HEK293T (cell line): ENCODE measurements around the gene GOLT1A.

Source experiments
- CTCF ChIA-PET: fragments of 350-600 bp; formaldehyde crosslinking; extraction: SDS; loops from one replicate; lab custom pipeline; 2021; ENCODE audit warnings: antibody characterized with exemption, inconsistent platforms; lab: Yijun Ruan, JAX
- POLR2A ChIA-PET: fragments of 350-600 bp; formaldehyde crosslinking; extraction: SDS; loops from one replicate; lab custom pipeline; 2020; ENCODE audit warnings: antibody characterized with exemption, inconsistent platforms; lab: Yijun Ruan, JAX
- DNase-seq: peaks from one replicate; pipeline ENCODE4 v3.0.0; 2012; ENCODE audit warnings: mixed read lengths; ENCODE audit errors: extremely low spot score
- ARNT ChIP-seq: fragments of 450-650 bp; IDR thresholded peaks from 2 replicates; pipeline ENCODE4 v1.6.1; 2017; ENCODE audit warnings: mild to moderate bottlenecking
- BHLHE40 ChIP-seq: fragments of 450-650 bp; IDR thresholded peaks from 2 replicates; pipeline ENCODE4 v1.6.1; 2016; ENCODE audit warnings: mild to moderate bottlenecking, moderate library complexity, borderline replicate concordance
- CTBP1 ChIP-seq: fragments of 450-650 bp; IDR thresholded peaks from 2 replicates; pipeline ENCODE4 v1.6.1; 2016; ENCODE audit warnings: borderline replicate concordance
- ELF4 ChIP-seq: fragments of 450-650 bp; IDR thresholded peaks from 2 replicates; pipeline ENCODE4 v1.6.1; 2017; ENCODE audit warnings: antibody characterized with exemption
- FOXA1 ChIP-seq: fragments of 450-650 bp; IDR thresholded peaks from 2 replicates; pipeline ENCODE4 v1.6.1; 2016; ENCODE audit warnings: mild to moderate bottlenecking
- FOXK2 ChIP-seq: fragments of 450-650 bp; IDR thresholded peaks from 2 replicates; pipeline ENCODE4 v1.6.1; 2016; ENCODE audit warnings: mild to moderate bottlenecking
- FOXM1 ChIP-seq: fragments of 450-650 bp; IDR thresholded peaks from 2 replicates; pipeline ENCODE4 v1.6.1; 2017; ENCODE audit warnings: mild to moderate bottlenecking, borderline replicate concordance
- HDGF ChIP-seq: fragments of 450-650 bp; IDR thresholded peaks from 2 replicates; pipeline ENCODE4 v1.6.1; 2017; ENCODE audit warnings: antibody characterized with exemption, borderline replicate concordance
- L3MBTL2 ChIP-seq: fragments of 450-650 bp; conservative IDR thresholded peaks from 2 replicates; pipeline ENCODE4 v1.6.1; 2016; ENCODE audit warnings: mild to moderate bottlenecking
- LEF1 ChIP-seq: fragments of 450-650 bp; IDR thresholded peaks from 2 replicates; pipeline ENCODE4 v1.6.1; 2017; ENCODE audit warnings: mild to moderate bottlenecking, borderline replicate concordance
- NFRKB ChIP-seq: fragments of 450-650 bp; IDR thresholded peaks from 2 replicates; pipeline ENCODE4 v1.6.1; 2016; ENCODE audit warnings: mild to moderate bottlenecking, moderate library complexity
- SP1 ChIP-seq: fragments of 450-650 bp; IDR thresholded peaks from 2 replicates; pipeline ENCODE4 v1.6.1; 2017
- SUZ12 ChIP-seq: fragments of 450-650 bp; IDR thresholded peaks from 2 replicates; pipeline ENCODE4 v1.6.1; 2016; ENCODE audit warnings: mild to moderate bottlenecking
- TARDBP ChIP-seq: fragments of 450-650 bp; IDR thresholded peaks from 2 replicates; pipeline ENCODE4 v1.6.1; 2016
- ZNF384 ChIP-seq: fragments of 450-650 bp; IDR thresholded peaks from 2 replicates; pipeline ENCODE4 v1.6.1; 2016
- TF ChIP-seq, protein P1 (sequence below): fragments of 450-650 bp; IDR thresholded peaks from 2 replicates; pipeline ENCODE4 v1.6.1; 2016

Gene GOLT1A

DNA sequence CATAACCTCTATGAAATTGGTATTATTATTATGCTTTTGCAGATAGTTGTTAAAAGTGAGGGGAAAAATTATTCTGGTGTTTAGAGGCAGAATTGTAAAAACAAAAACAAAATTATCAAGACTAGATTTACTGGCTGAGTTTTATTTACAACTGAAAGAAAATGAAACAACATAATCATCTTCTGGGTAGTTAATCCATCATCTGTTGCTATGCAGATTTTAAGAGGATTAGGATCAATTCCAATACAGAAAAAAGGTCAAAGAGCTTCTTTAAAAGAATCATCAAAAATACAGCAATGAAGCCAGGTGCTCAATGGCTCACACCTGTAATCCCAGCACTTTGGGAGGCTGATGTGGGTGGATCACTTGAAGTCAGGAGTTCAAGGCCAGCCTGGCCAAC, 8.3 kb downstream of the GOLT1A start:
- DNase-seq = no peak
- TF ChIP-seq L3MBTL2 = no peak
- TF ChIP-seq SUZ12 = no peak
- TF ChIP-seq BHLHE40 = no peak
- no peak for TF ChIP-seq ELF4
- ChIA-PET POLR2A (no interaction called here), CTCF (interaction anchor here (0.5 to 2.3 kb wide), 5 partner anchors 9 to 137 kb away, joined by 3 to 18 read pairs (median 4); partner anchors contain the start of gene GOLT1A)

DNA sequence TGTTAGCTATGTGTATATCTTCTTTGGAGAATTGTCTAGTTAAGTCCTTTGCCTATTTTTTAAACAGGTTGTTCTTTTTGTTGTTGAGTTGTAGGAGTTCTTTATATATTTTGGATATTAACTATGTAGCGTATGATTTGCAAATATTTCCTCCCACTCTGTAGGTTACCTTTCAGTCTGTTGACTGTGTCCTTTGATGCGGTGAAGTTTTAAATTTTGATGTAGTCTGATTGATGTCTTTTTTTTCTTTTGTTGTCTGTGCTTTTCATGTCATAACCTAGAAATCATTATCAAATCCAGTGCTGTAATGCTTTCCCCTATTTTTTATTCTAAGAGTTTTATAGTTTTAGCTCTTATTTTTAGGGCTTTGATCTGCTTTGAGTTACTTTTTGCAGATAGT, 8.8 kb downstream of the GOLT1A start:
- ChIA-PET POLR2A (no interaction called here), CTCF (interaction anchor here (0.6 to 1.2 kb wide), 3 partner anchors 9 to 354 kb away, joined by 3 to 4 read pairs (median 4); partner anchors contain the start of gene GOLT1A)
- TF ChIP-seq FOXA1 = no peak
- TF ChIP-seq FOXK2 = no peak
- no peak for DNase-seq

DNA sequence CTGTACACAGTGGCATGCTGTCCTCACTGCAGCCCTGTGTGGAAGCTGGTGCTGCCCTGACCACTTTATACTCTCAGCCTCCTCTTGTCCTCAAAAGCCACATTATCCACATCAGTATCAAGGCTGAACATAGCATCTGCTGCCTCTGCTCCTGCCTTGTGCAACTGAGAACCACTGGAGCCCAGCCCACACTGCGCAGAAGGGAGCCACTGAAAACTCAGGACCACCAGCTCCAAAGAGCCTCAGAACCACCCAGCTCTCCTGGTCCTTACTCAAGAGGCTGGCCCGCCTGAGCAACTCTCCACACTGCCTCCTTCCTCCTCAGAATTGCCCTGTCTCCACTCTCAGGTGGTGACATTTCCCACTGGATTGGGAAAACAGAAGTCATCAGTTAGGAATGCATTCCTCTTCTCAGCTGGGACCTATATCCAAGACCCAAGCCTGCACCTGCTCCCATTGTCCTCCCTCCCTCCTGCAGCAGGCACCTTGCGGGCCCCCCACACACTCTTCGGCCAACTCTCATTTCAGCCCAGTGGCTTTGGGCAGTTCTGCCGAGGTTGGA, 10.5 kb downstream of the GOLT1A start:
- no peak for DNase-seq
- no peak for TF ChIP-seq CTBP1
- no peak for TF ChIP-seq ZNF384
- TF ChIP-seq ELF4 = no peak
- TF ChIP-seq NFRKB = no peak
- TF ChIP-seq FOXA1 = no peak
- no peak for TF ChIP-seq BHLHE40
- no peak for TF ChIP-seq SP1
- TF ChIP-seq, protein P1, sequence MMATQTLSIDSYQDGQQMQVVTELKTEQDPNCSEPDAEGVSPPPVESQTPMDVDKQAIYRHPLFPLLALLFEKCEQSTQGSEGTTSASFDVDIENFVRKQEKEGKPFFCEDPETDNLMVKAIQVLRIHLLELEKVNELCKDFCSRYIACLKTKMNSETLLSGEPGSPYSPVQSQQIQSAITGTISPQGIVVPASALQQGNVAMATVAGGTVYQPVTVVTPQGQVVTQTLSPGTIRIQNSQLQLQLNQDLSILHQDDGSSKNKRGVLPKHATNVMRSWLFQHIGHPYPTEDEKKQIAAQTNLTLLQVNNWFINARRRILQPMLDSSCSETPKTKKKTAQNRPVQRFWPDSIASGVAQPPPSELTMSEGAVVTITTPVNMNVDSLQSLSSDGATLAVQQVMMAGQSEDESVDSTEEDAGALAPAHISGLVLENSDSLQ = no peak
- no peak for TF ChIP-seq SUZ12
- no peak for TF ChIP-seq FOXM1
- TF ChIP-seq TARDBP = no peak
- TF ChIP-seq LEF1 = no peak
- no peak for TF ChIP-seq L3MBTL2
- TF ChIP-seq FOXK2 = no peak
- TF ChIP-seq HDGF = no peak
- TF ChIP-seq ARNT = no peak
- ChIA-PET POLR2A (no interaction called here), CTCF (interaction anchor here (1.0 kb wide), 1 partner anchor 41 kb away, joined by 3 read pairs; no protein-coding TSS in a partner anchor)

DNA sequence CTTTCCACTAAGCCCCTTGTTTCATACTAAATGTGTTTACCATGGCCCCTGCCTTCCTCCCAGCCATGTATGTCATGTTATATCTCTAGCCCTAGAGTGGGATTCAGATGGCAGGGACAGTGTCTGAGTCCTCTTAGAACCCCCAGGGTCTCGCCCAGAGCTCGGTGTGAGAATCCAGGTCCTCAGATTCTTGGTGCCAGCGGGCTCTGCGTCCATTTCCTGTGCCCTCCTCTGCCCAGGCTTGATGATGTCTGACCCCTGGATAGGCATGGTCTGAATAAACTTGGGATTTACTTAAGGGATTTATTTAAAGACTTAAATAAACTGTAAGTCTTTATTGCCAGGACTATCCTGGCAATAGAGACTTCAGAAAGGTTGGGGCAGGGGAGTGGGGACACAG, 11.3 kb downstream of the GOLT1A start:
- DNase-seq = no peak
- TF ChIP-seq SUZ12 (no peak), ZNF384 (no peak), NFRKB (no peak), CTBP1 (no peak), FOXK2 (no peak), L3MBTL2 (no peak), ELF4 (no peak), SP1 (no peak), HDGF (no peak), LEF1 (no peak), BHLHE40 (no peak), FOXA1 (no peak), TARDBP (no peak)
- ChIA-PET POLR2A (no interaction called here), CTCF (no interaction called here)

DNA sequence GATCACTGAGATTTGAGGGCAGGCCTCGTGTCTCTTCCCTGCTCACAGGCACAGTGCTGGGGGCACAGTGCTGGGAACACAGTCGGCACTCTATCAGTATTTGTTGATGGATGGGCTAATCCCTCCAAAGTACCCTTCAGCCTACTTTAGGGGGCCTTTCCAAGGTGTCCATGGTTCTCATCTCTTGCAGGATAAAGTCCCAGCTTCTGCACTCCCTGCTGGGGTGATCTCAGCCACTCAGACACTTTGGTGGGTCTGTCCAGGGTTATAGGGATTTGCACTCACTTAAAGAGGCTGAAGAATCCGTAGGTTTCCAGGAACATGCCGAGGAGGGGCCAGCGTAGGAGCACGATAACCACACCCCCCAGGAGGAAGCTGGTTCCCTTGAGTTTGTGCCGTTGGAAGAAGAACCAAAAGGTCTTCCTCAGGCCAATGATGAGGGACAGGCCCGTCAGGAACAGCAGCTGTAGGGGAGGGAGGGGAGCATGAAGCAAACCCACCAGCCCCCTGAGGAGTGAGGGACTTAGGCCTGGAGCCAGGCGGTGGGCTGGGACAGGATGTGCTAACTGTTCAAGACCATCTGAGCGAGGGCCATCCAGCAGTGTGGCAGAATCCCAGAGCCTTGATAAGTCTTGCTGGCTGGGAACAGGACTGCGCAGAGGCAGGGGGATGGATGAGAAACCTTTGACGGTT, 12.3 kb downstream of the GOLT1A start:
- CTCF ChIA-PET = no interaction called here
- POLR2A ChIA-PET = no interaction called here
- DNase-seq = no peak
- TF ChIP-seq HDGF = no peak
- TF ChIP-seq FOXK2 = no peak
- no peak for TF ChIP-seq CTBP1
- no peak for TF ChIP-seq FOXA1
- TF ChIP-seq ELF4 = no peak
- TF ChIP-seq ARNT = no peak
- TF ChIP-seq, protein P1 = no peak
- TF ChIP-seq TARDBP = no peak
- no peak for TF ChIP-seq BHLHE40
- TF ChIP-seq SUZ12 = no peak

DNA sequence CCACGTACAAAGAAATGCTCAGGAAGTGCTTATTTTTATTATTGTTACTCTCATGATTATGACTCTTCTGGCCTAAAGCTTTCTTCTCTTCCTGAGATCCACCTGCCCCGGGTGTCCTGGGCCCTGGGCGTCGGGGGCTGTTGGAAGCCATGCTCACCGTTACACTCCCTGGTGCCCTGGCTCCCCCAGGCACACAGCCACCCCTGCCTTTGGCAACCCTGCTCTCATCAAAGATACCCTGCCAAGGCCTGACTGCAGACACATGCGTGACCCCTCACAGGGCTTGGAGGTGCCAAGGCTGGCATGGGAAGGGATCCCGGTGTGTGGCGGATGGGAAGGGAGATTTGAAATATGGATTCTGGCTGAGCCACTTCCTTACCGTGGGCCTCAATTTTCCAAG, 14.2 kb downstream of the GOLT1A start:
- DNase-seq = no peak
- TF ChIP-seq ZNF384 = no peak
- TF ChIP-seq NFRKB = no peak
- no peak for TF ChIP-seq BHLHE40
- no peak for TF ChIP-seq HDGF
- no peak for TF ChIP-seq ARNT
- TF ChIP-seq CTBP1 = no peak
- no peak for TF ChIP-seq LEF1
- TF ChIP-seq, protein P1 = no peak
- no peak for TF ChIP-seq SP1
- no peak for TF ChIP-seq TARDBP
- TF ChIP-seq SUZ12 = no peak
- POLR2A ChIA-PET = no interaction called here
- CTCF ChIA-PET = interaction anchor here (4.0 kb wide), 1 partner anchor 7 kb away, joined by 19 read pairs; no protein-coding TSS in a partner anchor
